Heart left ventricle (tissue), 13 donors: ENCODE measurements around the gene YJEFN3.

Experiments
- CTCF ChIP-seq, 12 donors: fragments of 200-600 bp; sonication (generic) in 4 of 12; IDR thresholded peaks; one replicate each; pipeline versions ENCODE4 v1.5.0 to v1.8.0; 2018 to 2022; ENCODE audit warnings: antibody characterized with exemption in 12 of 12, mild to moderate bottlenecking in 5 of 12
- POLR2A ChIP-seq, 2 donors: fragments of 450-650 bp; IDR thresholded peaks; one replicate each; pipeline ENCODE4 v1.6.1; 2017; ENCODE audit warnings: antibody characterized with exemption in 2 of 2, mild to moderate bottlenecking in 2 of 2, moderate library complexity in 2 of 2
- donor health status: ischemic (EF 13 %, LVEDD 7.1; RV severe dilation, severe dysfunction).
- donor health status: DM: no; HTN: yes; CAD: no.
- donor health status: DM: no; HTN: no; CAD: no.
- donor health status: ischemic (EF 25% LVEDD 6.9; RV normal size, moderate dysfunction).
- donor health status: ischemic (EF 25% LVEDD 5.7; RV mildly dilated, moderate dysfunction).
- donor health status: ischemic (EF 35%, LVEDD 5.7; RV mildly dilated, moderate dysfunction).
- donor health status: nonischemic (EF 11% LVEDD 7.7; RV severe dilation, severe dysfunction).
- donor health status: DM: yes; HTN: yes; CAD: no.
- donor health status: PGD.
- donor health status: ischemic (EF 29% LVEDD 5.4; RV normal size, mild dysfunction).
- donor health status: nonischemic (EF 23%, LVEDD 6.1; RV moderate dilation, normal function).

- no peak for TF ChIP-seq CTCF (IDR thresholded peaks at IDR 0.05)
- no peak for TF ChIP-seq POLR2A (IDR thresholded peaks at IDR 0.05)
These were observed 21.4 kb upstream of the YJEFN3 start for GRCh38 chr19:19507354-19507753.
